ENCODE results near the gene LDHA.
A peak's percentile ranks its signal among the peaks of the same experiment; 100 is the strongest.
"Not testable (repeated sequence)": the region's sequence is repeated elsewhere in the genome, so short reads cannot be mapped to it uniquely, and the experiment has no call there.

Gene LDHA

DNA sequence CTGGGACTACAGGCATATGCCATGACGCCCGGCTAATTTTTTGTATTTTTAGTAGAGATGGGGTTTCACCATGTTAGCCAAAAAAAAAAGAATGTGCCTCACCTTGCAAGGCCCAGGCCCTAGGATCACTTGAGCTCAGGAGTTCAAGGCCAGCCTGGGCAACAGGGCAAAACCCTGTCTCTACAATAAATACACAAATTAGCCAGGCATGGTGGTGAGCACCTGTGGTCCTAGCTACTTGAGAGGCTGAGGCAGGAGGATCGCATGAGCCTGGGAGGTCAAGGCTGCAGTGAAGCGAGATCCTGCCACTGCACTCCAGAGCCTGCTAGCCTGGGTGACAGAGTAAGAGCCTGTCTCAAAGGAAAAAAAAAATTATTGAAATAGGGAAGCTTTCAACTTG, 9.7 kb downstream of the LDHA start:
- no peak for DNase-seq (ENCODE audit: low read depth, low spot score)
- TF ChIP-seq, protein P1, sequence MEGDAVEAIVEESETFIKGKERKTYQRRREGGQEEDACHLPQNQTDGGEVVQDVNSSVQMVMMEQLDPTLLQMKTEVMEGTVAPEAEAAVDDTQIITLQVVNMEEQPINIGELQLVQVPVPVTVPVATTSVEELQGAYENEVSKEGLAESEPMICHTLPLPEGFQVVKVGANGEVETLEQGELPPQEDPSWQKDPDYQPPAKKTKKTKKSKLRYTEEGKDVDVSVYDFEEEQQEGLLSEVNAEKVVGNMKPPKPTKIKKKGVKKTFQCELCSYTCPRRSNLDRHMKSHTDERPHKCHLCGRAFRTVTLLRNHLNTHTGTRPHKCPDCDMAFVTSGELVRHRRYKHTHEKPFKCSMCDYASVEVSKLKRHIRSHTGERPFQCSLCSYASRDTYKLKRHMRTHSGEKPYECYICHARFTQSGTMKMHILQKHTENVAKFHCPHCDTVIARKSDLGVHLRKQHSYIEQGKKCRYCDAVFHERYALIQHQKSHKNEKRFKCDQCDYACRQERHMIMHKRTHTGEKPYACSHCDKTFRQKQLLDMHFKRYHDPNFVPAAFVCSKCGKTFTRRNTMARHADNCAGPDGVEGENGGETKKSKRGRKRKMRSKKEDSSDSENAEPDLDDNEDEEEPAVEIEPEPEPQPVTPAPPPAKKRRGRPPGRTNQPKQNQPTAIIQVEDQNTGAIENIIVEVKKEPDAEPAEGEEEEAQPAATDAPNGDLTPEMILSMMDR (IDR thresholded peaks at IDR 0.05; ENCODE audit: low read depth, low read length) = no peak
- no peak overlapping the region for H3K4me3 ChIP-seq (ENCODE audit: low read depth, low read length)
- in situ Hi-C loops (cut with HindIII; ENCODE audit: low sequenced_read_pairs) = no loop called here

DNA sequence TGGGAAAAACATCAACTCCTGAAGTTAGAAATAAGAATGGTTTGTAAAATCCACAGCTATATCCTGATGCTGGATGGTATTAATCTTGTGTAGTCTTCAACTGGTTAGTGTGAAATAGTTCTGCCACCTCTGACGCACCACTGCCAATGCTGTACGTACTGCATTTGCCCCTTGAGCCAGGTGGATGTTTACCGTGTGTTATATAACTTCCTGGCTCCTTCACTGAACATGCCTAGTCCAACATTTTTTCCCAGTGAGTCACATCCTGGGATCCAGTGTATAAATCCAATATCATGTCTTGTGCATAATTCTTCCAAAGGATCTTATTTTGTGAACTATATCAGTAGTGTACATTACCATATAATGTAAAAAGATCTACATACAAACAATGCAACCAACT, 13.0 kb downstream of the LDHA start:
- DNase-seq (ENCODE audit: low read depth, low spot score); in situ Hi-C loops (cut with HindIII; ENCODE audit: low sequenced_read_pairs): not testable (repeated sequence)

GRCh38 chr11:18408558-18409291, 14.4 kb downstream of the LDHA start:
- in situ Hi-C loops (cut with HindIII; ENCODE audit: low sequenced_read_pairs) = no loop called here
- TF ChIP-seq, protein P1 (IDR thresholded peaks at IDR 0.05; ENCODE audit: low read depth, low read length) = no peak
- DNase-seq (ENCODE audit: low read depth, low spot score) = peak; percentile 15
- H3K4me3 ChIP-seq (ENCODE audit: low read depth, low read length) = no peak overlapping the region

More for the DNA sequence above, 13.0 kb downstream of the LDHA start:
- not testable (repeated sequence) for H3K4me3 ChIP-seq (ENCODE audit: low read depth, low read length)

DNA sequence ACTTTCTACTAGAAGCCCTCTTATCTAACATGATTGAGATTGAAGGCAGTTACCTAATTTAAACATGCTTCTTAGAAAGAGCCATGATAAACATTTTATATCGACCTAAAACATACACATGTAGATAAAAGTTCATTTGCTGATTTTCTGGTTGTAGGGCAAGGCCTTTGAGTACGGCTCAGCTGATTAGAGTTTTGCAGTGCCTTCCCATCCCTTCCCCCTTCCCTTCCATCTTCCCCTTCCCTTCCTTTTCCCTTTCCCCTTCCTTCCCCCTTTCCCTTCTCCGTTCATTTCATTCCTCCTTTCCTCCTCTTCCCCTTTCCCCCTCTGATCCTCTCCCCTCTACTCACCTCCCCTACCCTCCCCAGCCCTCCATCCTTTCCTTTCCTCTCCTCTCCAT, 22.1 kb downstream of the LDHA start:
- TF ChIP-seq, protein P1 (IDR thresholded peaks at IDR 0.05; ENCODE audit: low read depth, low read length) = no peak
- no peak for DNase-seq (ENCODE audit: low read depth, low spot score)
- no peak overlapping the region for H3K4me3 ChIP-seq (ENCODE audit: low read depth, low read length)
- in situ Hi-C loops (cut with HindIII; ENCODE audit: low sequenced_read_pairs) = no loop called here

GRCh38 chr11:18419040-18419439, 24.7 kb downstream of the LDHA start:
- no peak for DNase-seq (ENCODE audit: low read depth, low spot score)
- in situ Hi-C loops (cut with HindIII; ENCODE audit: low sequenced_read_pairs) = no loop called here
- no peak overlapping the region for H3K4me3 ChIP-seq (ENCODE audit: low read depth, low read length)
- TF ChIP-seq, protein P1 (IDR thresholded peaks at IDR 0.05; ENCODE audit: low read depth, low read length) = no peak

- DNase-seq (ENCODE audit: low read depth, low spot score) = no peak
- no peak overlapping the region for H3K4me3 ChIP-seq (ENCODE audit: low read depth, low read length)
- in situ Hi-C loops (cut with HindIII; ENCODE audit: low sequenced_read_pairs) = no loop called here
- TF ChIP-seq, protein P1 (IDR thresholded peaks at IDR 0.05; ENCODE audit: low read depth, low read length) = no peak
These were observed 25.7 kb downstream of the LDHA start for GRCh38 chr11:18420067-18420466.

GRCh38 chr11:18427240-18427639, 32.9 kb downstream of the LDHA start:
- no peak for DNase-seq (ENCODE audit: low read depth, low spot score)
- H3K4me3 ChIP-seq (ENCODE audit: low read depth, low read length) = no peak overlapping the region
- in situ Hi-C loops (cut with HindIII; ENCODE audit: low sequenced_read_pairs) = no loop called here
- TF ChIP-seq, protein P1 (IDR thresholded peaks at IDR 0.05; ENCODE audit: low read depth, low read length) = no peak

Data from astrocyte of the spinal cord (primary cell).